ENCODE results near the gene ERGIC1. TPM values are rescaled to one million over a fixed set of nuclear protein-coding genes. Genes with fewer than 3 reads are reported as not detected.

Gene ERGIC1
- total and polyA plus RNA-seq, 10 of the 15 experiments (the other 5 are each of a cell fraction or from before 2014, with no cell fraction given) = 8.8 to 104 (median 76.3) TPM

DNA sequence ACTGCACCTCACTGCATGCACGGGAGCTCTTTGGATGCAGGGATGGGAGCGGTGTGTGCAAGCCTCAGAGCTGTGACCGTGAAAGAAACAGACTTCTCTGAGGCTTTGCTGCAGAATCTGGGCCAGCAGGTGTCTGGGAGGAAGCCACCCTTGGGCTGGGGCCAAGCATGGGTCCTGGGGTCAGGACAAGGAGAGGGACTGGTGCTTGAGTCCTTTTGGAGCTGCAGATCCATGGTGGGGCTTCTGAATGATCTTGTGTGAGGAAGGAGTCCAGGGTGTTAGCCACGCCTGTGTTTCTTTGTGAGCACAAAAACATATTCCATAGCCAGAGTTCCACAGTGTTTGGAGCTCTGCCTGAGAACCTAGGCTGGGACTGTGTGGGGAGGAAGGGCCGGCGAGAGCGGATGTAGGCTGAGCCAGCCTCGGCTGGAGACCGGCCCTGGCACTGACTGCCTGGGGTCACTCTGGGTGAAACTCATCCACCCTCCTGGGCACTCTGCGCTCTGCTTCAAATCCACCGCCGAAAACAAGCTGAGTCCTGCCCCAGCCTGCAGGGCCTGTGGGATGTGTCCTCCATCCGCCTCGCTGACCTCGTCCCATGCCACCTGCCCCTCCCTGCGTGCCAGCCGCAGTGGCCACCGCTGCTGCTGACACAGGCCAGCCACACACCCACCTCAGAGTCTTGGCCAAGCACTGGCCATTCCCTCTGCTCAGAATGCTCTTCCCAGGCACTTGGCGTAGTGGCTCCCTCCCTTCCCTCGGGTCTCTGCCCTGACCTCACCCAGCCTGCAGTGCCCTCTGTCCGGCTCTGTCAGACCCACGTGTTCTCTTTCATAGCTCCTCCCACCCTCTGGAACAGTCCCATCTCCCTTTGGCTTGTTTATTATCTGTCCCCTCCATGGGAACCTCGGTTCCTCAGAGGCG is 26.7 kb downstream of the ERGIC1 start:
- FAIRE-seq = no peak
- Histone ChIP-seq H3K4me3 (no peak overlapping the region), H3K79me2 (ENCODE audit: control insufficient read depth, insufficient read depth, low read length) (no peaks in the 10 kb centered on the region; the same call in 1 of the 2 replicates), H3K36me3 (ENCODE audit: control insufficient read depth in 2 of 2, insufficient read depth in 2 of 2, low read length in 1 of 2) (peaks cover 0 to 4% of the 10 kb centered on the region in 2 experiments; a peak in 3 of 4 replicates), H3K27ac (ENCODE audit: control insufficient read depth, insufficient read depth) (no peak overlapping the region), H3K4me2 (ENCODE audit: control insufficient read depth, insufficient read depth) (no peak overlapping the region), H2AFZ (ENCODE audit: control insufficient read depth, low read depth, low read length) (no peak overlapping the region), H4K20me1 (ENCODE audit: control insufficient read depth, insufficient read depth) (no peaks in the 10 kb centered on the region), H3K9ac (ENCODE audit: control insufficient read depth, insufficient read depth, low read length) (no peak overlapping the region), H3K4me1 (ENCODE audit: control insufficient read depth, insufficient read depth, low read length) (no peaks in the 10 kb centered on the region), H3K27me3 (replicated peaks in 1 of 2; ENCODE audit: control insufficient read depth in 2 of 2, insufficient read depth in 2 of 2, low read length in 1 of 2) (no peaks in the 10 kb centered on the region), H3K9me3 (replicated peaks; ENCODE audit: control insufficient read depth, insufficient read depth, low read length) (no peaks in the 10 kb centered on the region)
- TF ChIP-seq, protein P1, sequence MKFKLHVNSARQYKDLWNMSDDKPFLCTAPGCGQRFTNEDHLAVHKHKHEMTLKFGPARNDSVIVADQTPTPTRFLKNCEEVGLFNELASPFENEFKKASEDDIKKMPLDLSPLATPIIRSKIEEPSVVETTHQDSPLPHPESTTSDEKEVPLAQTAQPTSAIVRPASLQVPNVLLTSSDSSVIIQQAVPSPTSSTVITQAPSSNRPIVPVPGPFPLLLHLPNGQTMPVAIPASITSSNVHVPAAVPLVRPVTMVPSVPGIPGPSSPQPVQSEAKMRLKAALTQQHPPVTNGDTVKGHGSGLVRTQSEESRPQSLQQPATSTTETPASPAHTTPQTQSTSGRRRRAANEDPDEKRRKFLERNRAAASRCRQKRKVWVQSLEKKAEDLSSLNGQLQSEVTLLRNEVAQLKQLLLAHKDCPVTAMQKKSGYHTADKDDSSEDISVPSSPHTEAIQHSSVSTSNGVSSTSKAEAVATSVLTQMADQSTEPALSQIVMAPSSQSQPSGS (IDR thresholded peaks at IDR 0.05; ENCODE audit: low read length) = no peak
- no peak for TF ChIP-seq MYB (IDR thresholded peaks at IDR 0.05; ENCODE audit: borderline replicate concordance, low read depth, low read length)
- TF ChIP-seq SMARCA5 (IDR thresholded peaks at IDR 0.05) = no peak
- TF ChIP-seq KLF5 (IDR thresholded peaks at IDR 0.05; ENCODE audit: partially characterized antibody) = no peak
- no peak for TF ChIP-seq WRNIP1 (IDR thresholded peaks at IDR 0.05; ENCODE audit: borderline replicate concordance, low read depth, low read length)
- no peak for TF ChIP-seq ATF7 (IDR thresholded peaks at IDR 0.05; ENCODE audit: low read depth)
- no peak for TF ChIP-seq RELA (IDR thresholded peaks at IDR 0.05; ENCODE audit: borderline replicate concordance, partially characterized antibody)
- no peak for TF ChIP-seq SRF (IDR thresholded peaks at IDR 0.05; ENCODE audit: low read depth in 2 of 2, low read length in 2 of 2)
- TF ChIP-seq SMAD1 (IDR thresholded peaks at IDR 0.05; ENCODE audit: low read depth, partially characterized antibody) = no peak
- TF ChIP-seq NR2C1 (IDR thresholded peaks at IDR 0.05) = no peak
- TF ChIP-seq JUNB (IDR thresholded peaks at IDR 0.05) = no peak
- no peak for TF ChIP-seq ELK1 (IDR thresholded peaks at IDR 0.05; ENCODE audit: low read depth, low read length)
- ChIA-PET RAD21 (ENCODE audit: unreplicated experiment) (no interaction called here), POLR2A (interaction anchor here (1.3 kb wide), 1 partner anchor 15 kb away, joined by 3 read pairs; no protein-coding TSS in a partner anchor), SMC1A (ENCODE audit: uncharacterized antibody, unreplicated experiment) (no interaction called here), CTCF (interaction anchor here (1.1 kb wide), 1 partner anchor 9 kb away, joined by 5 read pairs; no protein-coding TSS in a partner anchor)
- intact Hi-C loops (cut with micrococcal nuclease; ENCODE audit: unreplicated experiment) (no loop called here), in situ Hi-C loops (cut with MboI) (no loop called here)
- BruUV-seq (replicated peaks) = no TSS peak
- ATAC-seq = no peak
- WGBS (ENCODE audit: insufficient coverage, insufficient replicate concordance, low lambda C conversion rate, missing lambda C conversion rate) = 93% methylated on average over 22 of the region's 24 CpGs
- no peak for DNase-seq (ENCODE audit: low read depth, low spot score)
